Activated CD4-positive, CD25-positive, alpha-beta regulatory T cell treated with anti-CD3 and anti-CD28 coated beads, Interleukin-2, amount 50 U/mL, for 72 hours (primary cell): ENCODE data around the gene ADIPOR1.
"Not testable (repeated sequence)": the region's sequence is repeated elsewhere in the genome, so short reads cannot be mapped to it uniquely, and the experiment has no call there.

ENCODE experiments used
- DNase-seq: peaks from one replicate; pipeline ENCODE4 v3.0.0; 2021

ADIPOR1 gene, protein sequence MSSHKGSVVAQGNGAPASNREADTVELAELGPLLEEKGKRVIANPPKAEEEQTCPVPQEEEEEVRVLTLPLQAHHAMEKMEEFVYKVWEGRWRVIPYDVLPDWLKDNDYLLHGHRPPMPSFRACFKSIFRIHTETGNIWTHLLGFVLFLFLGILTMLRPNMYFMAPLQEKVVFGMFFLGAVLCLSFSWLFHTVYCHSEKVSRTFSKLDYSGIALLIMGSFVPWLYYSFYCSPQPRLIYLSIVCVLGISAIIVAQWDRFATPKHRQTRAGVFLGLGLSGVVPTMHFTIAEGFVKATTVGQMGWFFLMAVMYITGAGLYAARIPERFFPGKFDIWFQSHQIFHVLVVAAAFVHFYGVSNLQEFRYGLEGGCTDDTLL

DNA sequence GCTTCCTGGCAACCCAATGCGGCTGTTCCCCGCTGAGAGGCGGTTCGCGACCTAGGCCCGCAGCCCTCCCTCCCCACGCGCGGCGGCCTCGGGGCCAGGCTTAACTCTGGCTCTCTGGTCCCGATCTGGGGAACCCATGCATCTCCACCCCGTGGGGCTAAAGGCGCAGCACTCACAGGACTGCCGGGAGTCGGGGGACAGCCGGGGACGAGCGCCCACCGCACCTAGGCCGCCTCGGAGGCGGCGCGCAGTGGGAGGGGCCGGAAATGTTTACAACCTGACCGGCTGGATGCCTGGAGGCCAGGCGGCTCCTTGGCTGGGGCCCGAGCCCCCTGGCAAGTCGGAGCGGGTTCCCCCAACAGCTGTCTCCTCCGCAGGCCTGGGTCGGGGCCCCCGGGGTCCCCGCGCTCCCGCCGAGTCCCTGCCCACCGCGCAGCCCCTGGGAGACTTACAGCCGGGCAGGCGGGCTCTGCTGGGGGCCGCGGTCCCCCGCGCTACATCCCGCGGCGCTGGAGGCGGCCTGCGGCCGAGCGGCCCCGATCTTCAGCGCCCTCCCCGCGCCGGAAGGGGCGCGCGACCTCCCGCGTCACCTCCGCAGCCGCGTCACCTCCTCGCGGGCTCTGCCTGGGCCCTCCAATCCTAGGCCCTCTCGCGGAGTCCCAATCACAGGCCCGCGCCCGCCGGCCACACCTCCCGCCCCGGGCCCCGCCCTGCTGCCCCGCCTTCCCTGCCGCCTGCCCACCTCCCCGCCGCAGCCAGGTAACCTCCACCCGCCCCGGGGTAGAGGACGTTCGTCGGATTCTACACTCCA, at the start of gene ADIPOR1:
ADIPOR1 (minus strand) TSS at position 580 of the 811 bp plus-strand sequence. CDS start 7,242 bp downstream, outside the sequence.
- DNase-seq = peak; percentile 97

DNA sequence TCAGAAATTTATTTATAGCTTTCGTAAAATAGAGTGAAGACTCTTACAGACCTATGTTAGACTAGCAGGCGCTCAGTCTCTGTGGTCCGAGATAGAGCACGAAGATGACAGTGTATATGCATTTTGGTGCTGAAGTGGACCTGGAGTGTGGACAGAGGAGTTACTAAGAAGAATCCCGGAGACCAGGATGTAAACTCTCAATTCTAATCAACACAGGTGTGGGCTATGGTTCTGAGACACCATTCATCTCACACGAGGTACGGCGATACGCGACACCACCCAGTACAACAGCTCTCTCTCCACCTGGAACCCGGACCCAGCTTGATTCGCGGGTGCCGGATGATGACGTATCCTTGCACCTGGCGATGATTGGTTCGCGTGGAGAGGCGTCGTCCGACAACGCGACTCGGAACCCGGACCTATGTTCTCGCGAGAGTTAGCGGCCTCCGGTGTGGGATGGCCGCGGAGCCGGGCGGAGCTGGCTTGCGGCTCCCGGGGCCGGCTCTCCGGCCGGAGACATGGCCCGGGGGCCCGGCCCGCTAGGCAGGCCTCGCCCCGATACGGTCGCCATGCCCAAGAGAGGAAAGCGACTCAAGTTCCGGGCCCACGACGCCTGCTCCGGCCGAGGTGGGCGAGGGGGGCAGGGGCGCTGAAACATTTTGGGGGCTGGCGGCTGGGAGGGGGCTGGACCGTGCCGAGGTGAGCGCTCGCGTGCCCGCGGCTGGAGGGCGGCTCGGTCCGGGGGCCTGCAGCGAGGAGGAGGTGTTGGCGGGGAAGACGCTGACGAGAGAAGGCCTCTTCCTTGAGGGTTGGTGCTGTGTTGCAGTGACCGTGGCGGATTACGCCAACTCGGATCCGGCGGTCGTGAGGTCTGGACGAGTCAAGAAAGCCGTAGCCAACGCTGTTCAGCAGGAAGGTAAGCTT, 49.1 kb upstream of the ADIPOR1 start, which contains the start of gene TMEM183A:
TMEM183A (plus strand) TSS at position 427 of the 924 bp plus-strand sequence; CDS start at position 519, 92 bp downstream.
- DNase-seq = peak; percentile 89

DNA sequence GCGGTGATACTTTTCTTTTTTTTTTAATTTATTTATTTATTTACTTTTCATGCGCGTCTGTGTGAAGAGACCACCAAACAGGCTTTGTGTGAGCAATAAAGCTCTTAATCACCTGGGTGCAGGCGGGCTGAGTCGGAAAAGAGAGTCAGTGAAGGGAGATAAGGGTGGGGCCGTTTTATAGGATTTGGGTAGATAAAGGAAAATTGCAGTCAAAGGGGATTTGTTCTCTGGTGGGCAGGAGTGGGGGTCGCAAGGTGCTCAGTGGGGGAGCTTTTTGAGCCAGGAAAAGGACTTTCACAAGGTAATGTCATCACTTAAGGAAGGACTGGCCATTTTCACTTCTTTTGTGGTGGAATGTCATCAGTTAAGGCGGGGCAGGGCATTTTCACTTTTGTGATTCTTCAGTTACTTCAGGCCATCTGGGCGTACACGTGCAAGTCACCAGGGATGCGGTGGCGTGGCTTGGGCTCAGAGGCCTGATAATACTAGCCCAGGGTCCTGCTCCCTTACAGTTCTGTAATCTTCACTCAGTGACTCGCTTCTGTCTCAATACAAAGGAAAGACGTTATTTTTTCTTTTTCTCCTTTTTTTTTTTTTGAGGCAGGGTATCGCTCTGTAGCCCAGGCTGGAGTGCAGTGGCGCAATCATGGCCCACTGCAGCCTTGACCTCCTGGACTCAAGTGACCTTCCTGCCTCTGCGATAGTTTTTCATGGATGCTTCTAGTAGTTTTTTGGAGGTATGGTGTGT, 47.5 kb upstream of the ADIPOR1 start:
- DNase-seq = not testable (repeated sequence)

DNA sequence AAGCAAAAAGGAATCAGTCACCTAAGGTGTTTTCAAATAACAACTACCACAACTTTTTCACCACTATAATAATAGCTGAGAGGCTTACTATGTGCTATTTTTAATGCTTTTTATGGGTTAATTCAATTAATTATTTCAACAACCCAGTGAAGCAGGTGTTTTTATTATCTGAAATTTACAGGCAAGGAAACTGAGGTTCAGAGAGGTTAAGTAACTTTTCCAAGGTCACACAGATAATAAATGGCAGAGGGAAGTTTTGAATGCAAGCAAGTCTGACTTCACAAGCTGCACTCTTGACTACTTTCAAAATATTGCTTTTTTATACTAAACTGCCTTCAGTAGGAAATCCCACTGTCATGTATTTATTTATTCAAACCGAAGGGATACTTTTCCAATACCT, 44.8 kb upstream of the ADIPOR1 start:
- no peak for DNase-seq

DNA sequence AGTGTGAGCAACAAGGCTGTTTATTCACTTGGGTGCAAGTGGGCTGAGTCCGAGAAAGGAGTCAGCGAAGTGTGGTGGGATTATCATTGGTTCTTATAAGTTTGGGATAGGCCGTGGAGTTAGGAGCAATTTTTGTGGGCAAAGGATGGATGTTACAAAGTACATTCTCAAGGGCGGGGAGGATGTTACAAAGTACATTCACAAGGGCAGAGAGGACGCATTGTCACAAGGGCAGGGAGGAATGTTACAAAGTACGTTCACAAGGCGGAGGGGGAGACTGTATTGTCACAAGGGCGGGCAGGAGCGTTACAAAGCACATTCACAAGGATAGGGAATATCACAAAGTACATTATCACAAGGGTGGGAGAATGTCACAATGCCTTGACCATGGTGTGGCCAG, 43.9 kb upstream of the ADIPOR1 start:
- no peak for DNase-seq

DNA sequence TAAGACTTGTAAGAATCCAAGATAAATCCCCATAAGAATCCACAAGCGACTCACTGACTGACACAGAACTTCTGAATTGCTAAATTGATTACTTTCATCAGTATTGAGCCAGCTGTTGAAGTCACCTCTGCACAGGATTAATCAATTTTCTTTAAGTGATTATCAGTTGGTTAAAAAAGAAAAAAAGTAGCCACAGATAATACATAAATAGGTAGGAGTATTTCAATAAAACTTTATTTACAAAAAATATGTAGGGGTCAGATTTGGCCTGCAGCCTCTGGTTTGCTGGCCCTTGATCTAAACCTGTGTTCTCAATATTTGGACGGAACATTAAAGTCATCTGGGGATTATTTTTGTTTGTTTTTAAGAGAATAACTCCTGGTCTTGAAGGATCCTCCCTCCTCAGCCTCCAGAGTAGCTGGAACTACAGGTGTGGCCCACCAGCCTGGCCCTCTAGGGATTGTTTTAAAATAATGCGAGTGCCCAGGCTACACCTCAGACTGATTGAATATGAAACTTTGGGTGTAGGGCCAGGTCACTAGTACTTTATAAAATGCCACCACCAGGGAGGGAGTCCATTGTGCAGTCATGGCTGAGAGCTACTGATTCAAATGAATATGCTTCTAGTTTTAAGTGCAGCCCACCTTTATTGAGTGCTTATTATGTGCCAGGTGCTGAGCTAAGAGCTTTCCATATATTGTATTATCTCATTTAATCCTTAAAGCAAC, 42.3 kb upstream of the ADIPOR1 start:
- DNase-seq = no peak

DNA sequence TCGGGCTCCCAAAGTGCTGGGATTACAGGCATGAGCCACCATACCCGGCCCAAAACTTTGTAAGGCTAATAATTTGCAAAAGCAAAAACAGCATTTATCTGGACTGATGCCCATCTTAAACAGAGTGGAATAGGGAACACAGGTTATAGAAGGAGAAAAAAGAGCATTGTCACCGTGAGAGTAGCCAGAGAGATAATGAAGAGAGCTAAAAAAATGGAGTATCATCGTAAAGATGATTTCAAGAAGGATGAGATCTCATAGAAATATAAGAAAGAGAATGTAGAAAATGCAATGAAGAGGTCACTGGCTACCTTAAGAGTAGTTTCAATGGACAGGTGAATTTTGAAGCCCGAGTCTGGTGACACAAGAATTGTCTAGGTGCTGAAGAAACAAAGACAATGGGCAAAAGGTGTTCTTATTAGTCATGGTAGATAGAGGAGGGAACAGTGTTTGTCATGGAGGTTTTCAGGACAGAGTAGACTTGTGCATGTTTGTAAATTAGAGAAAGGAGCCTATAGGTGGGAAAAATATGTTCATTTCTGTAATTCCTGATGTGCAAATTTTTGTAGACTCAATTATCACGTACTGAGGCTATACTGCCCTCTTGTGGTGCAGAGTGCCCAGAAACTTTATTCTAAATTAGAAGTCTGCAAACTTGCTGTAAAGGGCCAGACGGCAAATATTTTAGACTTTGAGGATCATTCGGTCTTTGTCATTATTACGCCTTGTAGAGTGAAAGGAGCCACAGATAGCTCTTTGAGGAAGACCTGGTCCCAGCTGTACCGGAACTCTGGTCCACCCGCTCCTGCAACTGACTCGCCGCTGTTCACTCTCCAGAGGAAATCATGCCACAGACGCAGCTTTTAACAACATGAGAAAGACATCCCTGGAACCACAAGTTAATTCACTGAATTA, 41.0 kb upstream of the ADIPOR1 start:
- peak; percentile 52 for DNase-seq

DNA sequence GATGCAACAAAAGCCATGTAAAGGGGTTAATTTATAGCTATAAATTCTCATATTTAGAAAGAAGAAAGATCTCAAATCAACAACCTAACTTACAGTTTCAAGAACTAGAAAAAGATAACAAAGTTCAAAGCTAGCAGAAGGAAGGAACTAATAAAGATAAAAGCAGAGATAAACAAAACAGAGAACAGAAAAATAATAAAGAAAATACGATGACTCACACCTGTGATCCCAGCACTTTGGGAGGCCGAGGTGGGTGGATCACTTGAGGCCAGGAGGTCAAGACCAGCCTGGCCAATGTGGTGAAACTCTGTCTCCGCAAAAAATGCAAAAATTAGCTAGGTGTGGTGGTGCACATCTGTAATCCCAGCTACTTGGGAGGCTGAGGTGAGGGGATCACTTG, 36.6 kb upstream of the ADIPOR1 start:
- no peak for DNase-seq

DNA sequence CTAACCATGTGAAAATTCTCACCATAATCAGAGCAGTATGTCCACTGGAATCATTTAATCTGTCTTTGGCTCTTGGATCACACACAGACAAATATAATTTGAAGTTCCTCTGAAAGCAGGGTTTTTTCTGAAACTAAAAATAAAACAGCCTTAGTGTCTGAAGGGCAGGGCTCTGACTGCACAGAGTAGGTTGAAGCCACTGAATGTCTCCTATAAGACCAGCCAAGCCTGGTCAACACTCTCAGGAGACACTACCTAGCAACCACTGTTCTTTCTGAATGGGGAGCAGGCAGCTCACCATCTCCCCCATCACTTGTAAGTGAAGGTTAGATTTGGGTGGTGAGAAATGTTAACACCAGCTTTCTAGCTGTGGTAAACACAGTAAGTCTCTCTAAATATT, 33.0 kb upstream of the ADIPOR1 start:
- no peak for DNase-seq

DNA sequence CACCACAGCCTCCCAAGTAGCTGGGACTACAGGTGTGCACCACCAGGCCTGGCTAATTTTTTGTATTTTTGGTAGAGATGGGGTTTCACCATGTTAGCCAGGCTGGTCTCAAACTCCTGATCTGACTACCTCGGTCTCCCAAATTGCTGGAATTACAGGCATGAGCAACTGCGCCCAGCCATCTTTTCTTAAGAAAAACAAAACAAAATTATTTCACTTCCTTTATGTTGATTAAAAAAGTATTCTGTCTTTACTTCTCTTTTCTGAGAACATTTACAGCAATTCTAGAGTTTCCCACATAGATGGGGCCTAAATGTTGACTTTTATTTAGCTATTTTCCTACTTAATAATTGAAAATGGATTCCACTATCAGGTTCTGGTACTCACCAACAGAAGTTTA, 31.8 kb upstream of the ADIPOR1 start:
- DNase-seq = no peak

DNA sequence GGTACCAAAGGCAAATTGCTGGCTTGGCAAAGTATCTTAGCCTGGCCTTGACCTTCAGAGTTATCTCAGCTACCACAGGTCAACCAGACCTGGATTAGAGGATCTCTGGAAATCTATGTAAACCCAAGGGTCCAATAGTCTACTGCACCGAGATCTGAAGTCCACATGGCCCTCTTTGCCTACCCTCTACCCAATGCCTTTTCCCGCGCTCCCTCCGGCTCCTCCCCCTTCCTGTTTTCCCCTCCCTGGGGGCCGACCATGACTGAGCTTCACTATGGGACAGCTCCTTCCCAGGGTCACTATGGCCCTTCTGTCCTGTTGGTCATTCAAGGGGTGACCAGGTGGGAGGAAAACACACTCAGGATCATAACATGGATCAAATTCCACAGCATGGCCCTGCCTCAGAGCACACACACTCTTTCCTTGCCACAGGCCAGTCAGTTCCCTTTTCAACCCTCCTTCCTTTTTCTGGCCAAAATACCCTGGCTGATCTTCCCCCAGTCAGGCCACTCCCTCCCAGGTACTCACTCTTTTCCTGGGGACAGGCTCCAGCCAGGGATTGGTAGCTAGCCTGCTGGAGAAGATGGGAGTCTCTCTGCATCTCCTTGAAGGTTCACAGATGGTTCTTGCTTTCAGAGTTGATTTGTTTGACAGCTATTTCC, 29.9 kb upstream of the ADIPOR1 start:
- DNase-seq = no peak

DNA sequence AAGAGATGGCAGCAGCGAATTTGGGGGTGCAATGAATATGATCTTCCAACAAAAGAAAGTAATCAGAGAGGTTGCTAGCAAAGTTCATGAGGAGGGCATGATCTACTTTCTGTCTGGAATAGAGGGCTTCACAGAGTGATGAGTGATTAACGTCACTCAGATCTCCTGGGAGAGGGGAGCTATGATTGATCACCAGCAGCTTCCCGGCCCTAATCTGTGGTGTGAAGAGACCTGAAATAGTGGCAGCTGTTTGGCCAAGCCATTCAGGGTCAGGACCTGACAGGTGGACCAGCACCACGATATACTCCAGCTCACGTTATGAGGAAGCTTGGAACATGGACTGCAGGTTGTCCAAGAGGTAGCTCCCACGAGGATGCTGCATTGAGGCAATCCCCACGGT, 29.1 kb upstream of the ADIPOR1 start:
- no peak for DNase-seq

DNA sequence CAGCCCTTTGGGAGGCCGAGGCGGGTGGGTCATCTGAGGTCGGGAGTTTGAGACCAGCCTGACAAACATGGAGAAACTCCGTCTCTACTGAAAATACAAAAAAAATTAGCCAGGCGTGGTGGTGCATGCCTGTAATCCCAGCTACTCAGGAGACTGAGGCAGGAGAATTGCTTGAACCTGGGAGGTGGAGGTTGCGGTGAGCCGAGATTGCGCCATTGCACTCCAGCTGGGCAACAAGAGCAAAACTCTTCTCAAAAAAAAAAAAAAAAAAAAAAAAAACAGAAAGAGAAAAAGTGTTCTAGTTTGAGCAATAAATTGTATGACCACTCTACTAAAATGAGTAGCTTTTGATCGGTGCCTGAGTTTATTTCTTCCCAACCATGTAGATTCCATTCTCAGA, 28.0 kb upstream of the ADIPOR1 start:
- not testable (repeated sequence) for DNase-seq

DNA sequence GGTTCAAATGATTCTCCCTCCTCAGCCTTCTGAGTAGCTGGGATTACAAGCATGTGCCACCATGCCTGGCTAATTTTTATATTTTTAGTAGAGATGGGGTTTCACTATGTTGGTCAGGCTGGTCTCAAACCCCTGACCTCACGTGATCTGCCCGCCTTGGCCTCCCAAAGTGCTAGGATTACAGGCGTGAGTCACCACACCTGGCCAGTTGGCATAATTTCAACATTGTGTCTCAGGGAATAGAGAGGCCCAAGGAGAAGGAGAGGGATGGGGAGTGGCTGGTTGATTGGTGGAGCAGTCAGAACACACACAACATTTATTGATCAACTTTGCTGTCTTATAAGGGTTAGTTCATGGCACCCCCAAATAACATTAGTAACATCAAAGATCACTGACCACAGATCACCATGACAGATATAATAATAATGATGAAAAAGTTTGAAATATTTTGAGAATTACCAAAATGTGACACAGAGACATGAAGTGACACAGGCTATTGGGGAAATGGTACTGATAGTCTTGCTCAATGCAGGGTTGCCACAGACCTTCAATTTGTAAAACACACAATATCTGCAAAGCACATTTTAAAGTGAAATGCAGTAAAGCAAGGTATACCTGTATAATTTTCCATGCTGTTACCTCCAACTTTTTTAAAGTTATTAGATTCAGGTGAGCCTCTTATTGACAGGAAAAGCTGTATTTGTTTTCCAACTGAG, 24.8 kb upstream of the ADIPOR1 start:
- no peak for DNase-seq

DNA sequence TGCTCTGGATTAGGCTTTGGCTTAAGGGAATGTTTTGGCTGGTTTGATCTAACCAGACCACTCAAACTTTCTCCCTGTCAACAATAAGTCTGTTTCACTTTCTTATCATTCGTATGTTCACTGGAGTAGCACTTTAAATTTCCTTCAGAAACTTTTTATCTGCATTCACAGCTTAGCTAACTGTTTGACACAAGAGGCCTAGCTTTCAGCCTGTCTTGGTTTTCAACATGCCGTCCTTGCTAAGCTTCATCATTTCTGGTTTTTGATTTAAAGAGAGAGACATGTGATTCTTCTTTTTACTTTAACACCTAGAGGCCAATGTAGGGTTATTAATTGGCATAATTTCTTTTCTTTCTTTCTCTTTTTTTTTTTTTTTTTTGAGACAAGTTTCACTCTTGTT, 23.8 kb upstream of the ADIPOR1 start:
- DNase-seq = no peak

DNA sequence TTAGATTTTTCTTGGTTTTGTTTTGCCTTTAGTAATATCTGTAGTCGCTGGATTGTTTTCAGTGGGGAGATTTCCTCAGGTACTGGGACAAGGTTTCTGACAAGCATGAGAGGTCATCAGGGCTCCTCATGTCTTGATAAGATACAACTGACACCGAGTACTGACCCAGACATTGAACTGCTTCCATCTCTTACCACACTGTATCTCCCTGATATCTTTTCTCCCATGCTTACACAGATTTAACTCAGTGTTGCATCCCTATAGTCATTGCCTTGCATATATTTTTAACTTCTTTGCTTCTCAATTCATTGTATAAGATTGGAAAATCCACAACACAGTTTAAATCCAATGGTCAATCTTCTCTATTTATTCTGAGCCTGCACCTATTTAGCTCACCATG, 21.3 kb upstream of the ADIPOR1 start:
- DNase-seq = no peak

DNA sequence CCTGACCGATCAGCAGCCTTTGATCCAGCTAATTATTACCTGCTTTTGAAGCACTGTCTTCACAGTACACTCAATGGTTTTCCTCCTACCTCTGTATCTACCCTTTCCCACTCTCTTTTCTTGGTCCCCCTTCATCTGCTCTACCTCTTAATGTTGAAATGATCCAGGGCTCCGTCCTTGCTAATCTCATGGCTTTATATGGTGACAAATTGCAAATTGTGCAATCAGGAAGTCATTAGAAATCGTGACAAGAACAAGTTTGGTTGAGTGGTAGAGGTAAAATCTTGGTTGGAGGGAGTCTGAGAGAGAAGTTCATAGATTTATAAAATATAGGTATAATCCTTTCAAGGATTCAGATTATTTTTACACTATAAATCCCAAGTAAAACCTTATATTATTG, 18.5 kb upstream of the ADIPOR1 start:
- DNase-seq = no peak

DNA sequence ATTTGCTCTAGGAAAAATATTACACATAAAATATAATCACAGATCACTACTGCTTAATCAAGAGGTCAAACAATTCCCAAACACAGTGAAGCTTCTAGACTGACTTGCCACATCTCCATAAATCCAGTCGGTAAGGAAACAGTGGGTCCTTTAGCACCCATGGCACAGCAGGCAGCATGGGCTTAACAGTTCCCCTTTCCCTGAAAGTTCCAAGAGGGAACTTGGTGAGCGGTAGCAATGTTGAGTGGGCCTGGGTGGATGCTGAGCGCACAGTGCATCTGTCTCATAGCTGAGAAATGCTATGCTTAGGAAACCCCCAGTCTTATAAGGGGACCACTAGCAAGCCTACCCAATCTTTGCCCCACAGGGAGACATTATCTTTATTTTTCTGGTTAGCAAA, 16.7 kb upstream of the ADIPOR1 start:
- DNase-seq = no peak

DNA sequence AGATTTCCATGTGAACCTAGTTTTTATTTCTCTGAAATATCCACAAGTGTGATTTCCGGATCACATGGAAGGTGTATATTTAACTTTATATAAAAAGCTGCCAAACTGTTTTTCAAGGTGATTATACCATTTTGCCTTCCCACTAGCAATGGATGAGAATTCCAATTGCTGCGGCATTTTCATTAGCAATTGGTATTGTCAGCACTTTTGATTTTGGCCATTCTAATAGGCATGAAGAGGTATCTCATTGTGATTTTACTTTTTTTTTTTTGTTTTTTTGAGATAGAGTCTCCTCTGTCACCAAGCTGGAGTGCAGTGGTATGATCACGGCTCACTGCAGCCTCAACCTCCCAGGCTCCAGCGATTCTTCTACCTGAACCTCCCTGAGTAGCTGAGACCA, 13.9 kb upstream of the ADIPOR1 start:
- DNase-seq = no peak
